NB4 (cell line): ENCODE measurements around the gene SKP1.

Experiments used
- DNase-seq: peaks from one replicate; pipeline ENCODE4 v3.0.0; 2010; ENCODE audit warnings: low read depth
- H3K4me3 ChIP-seq: one replicate; pipeline ENCODE4 v1.5.1; 2011; ENCODE audit warnings: mild to moderate bottlenecking, low read depth, low read length, moderate library complexity
- CTCF ChIP-seq: IDR thresholded peaks from one replicate; pipeline ENCODE4 v1.5.1; 2012; ENCODE audit warnings: low read depth, low read length
- MAX ChIP-seq: IDR thresholded peaks from 2 replicates; pipeline ENCODE4 v1.6.1; 2011; ENCODE audit warnings: low read depth, low read length
- MYC ChIP-seq: IDR thresholded peaks from 2 replicates; pipeline ENCODE4 v1.6.1; 2011; ENCODE audit warnings: low read depth, low read length
- POLR2A ChIP-seq: IDR thresholded peaks from 2 replicates; pipeline ENCODE4 v1.6.1; 2011; ENCODE audit warnings: mild to moderate bottlenecking; ENCODE audit not compliant: insufficient read length; ENCODE audit errors: extremely low read depth

SKP1 gene

GRCh38 chr5:134128648-134128995, 48.1 kb downstream of the SKP1 start:
- TF ChIP-seq MYC (no peak), CTCF (no peak), MAX (no peak), POLR2A (no peak)
- H3K4me3 ChIP-seq, result no peak overlapping the region
- no peak for DNase-seq

GRCh38 chr5:134127988-134128647, 48.6 kb downstream of the SKP1 start:
- no peak for DNase-seq
- TF ChIP-seq CTCF (no peak), MAX (no peak), POLR2A (no peak), MYC (no peak)

GRCh38 chr5:134127376-134127861, 49.3 kb downstream of the SKP1 start:
- DNase-seq, result no peak
- H3K4me3 ChIP-seq, result no peak overlapping the region
- TF ChIP-seq CTCF (no peak), MYC (no peak), MAX (no peak), POLR2A (no peak)

More at GRCh38 chr5:134127988-134128647, 48.6 kb downstream of the SKP1 start:
- H3K4me3 ChIP-seq, result no peak overlapping the region

GRCh38 chr5:134125039-134126015, 51.4 kb downstream of the SKP1 start:
- TF ChIP-seq POLR2A, result no peak
- no peak for TF ChIP-seq MYC
- no peak for TF ChIP-seq MAX
- TF ChIP-seq CTCF, result no peak
- no peak overlapping the region for H3K4me3 ChIP-seq
- no peak for DNase-seq

GRCh38 chr5:134124289-134125038, 52.3 kb downstream of the SKP1 start:
- H3K4me3 ChIP-seq, result no peak overlapping the region
- TF ChIP-seq MYC (no peak), MAX (no peak)
- peak; percentile 27 for DNase-seq
